Measurements from ENCODE around the gene CPTP.

The CPTP gene

DNA sequence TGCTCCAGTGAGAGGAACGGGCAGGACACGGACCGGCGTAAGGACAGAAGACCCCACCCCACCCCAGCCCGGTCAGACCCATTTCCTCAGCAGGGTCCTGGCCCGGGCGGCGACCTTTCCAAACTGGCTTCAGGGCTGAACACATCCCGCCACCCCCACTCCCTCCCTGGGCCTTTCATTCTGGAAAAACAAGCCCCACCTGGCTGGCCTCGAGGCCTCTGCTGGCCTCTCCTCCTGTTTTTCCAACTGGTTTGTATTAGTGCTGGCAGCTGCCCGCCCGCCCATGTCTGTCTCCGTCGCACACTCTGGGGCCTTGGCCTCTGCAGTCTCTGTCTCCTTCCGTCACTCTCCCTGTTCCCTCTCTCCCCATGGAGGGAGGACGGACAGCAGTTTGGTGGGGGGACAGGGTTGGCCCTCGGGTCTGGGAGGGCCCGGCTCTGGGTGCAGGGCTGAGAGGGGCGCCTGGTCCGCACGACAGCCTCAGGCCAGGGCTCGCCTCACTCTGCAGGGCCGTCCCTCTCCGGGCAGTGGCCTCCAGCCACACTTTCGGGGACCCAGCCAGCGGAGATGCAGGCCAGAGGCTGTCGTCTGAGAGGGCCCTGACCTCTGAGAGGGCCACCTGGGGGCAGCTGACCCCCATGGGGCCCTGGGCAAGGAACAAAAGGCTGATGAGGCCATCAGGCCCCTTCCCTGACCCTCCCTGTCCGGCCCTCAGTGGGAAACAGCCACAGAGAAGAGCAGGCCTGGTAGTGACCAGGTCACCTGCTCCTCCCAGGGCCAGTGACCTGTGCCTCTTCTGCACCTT, 35.3 kb downstream of the CPTP start:
- no peak overlapping the region for H3K27ac ChIP-seq (ENCODE audit: low read depth, low read length)
- no peak overlapping the region for H3K9ac ChIP-seq (ENCODE audit: low read length)
- no peaks in the 10 kb centered on the region for H4K20me1 ChIP-seq (ENCODE audit: low read depth, low read length)
- TF ChIP-seq EZH2phosphoT487 (conservative IDR thresholded peaks at IDR 0.05; ENCODE audit: low read length) (no peak), CTCF (IDR thresholded peaks at IDR 0.05; ENCODE audit: insufficient read depth, low read length, poor library complexity, severe bottlenecking) (no peak)
- no peak overlapping the region for H3K4me2 ChIP-seq (ENCODE audit: low read depth, low read length, poor library complexity, severe bottlenecking)
- no peaks in the 10 kb centered on the region for H3K79me2 ChIP-seq (ENCODE audit: insufficient read depth, low read length)
- H3K4me3 ChIP-seq (ENCODE audit: insufficient read depth, low read length, poor library complexity, severe bottlenecking) = no peak overlapping the region
- H3K9me3 ChIP-seq (ENCODE audit: insufficient read depth, low read length) = no peaks in the 10 kb centered on the region
- H3K9me2 ChIP-seq (replicated peaks; ENCODE audit: insufficient read depth, low read length) = no peaks in the 10 kb centered on the region
- H3K36me3 ChIP-seq (ENCODE audit: low read length) = no peaks in the 10 kb centered on the region
- no peak overlapping the region for H2AFZ ChIP-seq (ENCODE audit: low read depth, low read length, severe bottlenecking)
- no peaks in the 10 kb centered on the region for H3F3A ChIP-seq (ENCODE audit: insufficient read depth)
- no peaks in the 10 kb centered on the region for H3K27me3 ChIP-seq (ENCODE audit: low read length)

- no peak overlapping the region for H2AFZ ChIP-seq (ENCODE audit: low read depth, low read length, severe bottlenecking)
- no peak overlapping the region for H3K9ac ChIP-seq (ENCODE audit: low read length)
- H3K36me3 ChIP-seq (ENCODE audit: low read length) = no peaks in the 10 kb centered on the region
- H3K27ac ChIP-seq (ENCODE audit: low read depth, low read length) = no peak overlapping the region
- no peaks in the 10 kb centered on the region for H3K27me3 ChIP-seq (ENCODE audit: low read length)
- H3K9me3 ChIP-seq (ENCODE audit: insufficient read depth, low read length) = no peaks in the 10 kb centered on the region
- H3K4me3 ChIP-seq (ENCODE audit: insufficient read depth, low read length, poor library complexity, severe bottlenecking) = no peak overlapping the region
- no peak overlapping the region for H3K4me2 ChIP-seq (ENCODE audit: low read depth, low read length, poor library complexity, severe bottlenecking)
- no peaks in the 10 kb centered on the region for H3K9me2 ChIP-seq (replicated peaks; ENCODE audit: insufficient read depth, low read length)
- TF ChIP-seq EZH2phosphoT487 (conservative IDR thresholded peaks at IDR 0.05; ENCODE audit: low read length) (no peak), CTCF (IDR thresholded peaks at IDR 0.05; ENCODE audit: insufficient read depth, low read length, poor library complexity, severe bottlenecking) (no peak)
- no peaks in the 10 kb centered on the region for H3K79me2 ChIP-seq (ENCODE audit: insufficient read depth, low read length)
- no peaks in the 10 kb centered on the region for H4K20me1 ChIP-seq (ENCODE audit: low read depth, low read length)
- H3F3A ChIP-seq (ENCODE audit: insufficient read depth) = no peaks in the 10 kb centered on the region
Observed at GRCh38 chr1:1360506-1361169, 36.0 kb downstream of the CPTP start.

GRCh38 chr1:1361233-1361981, 36.8 kb downstream of the CPTP start:
- H3K36me3 ChIP-seq (ENCODE audit: low read length) = no peaks in the 10 kb centered on the region
- peaks cover 6% of the 10 kb centered on the region; the same call in 1 of the 2 replicates for H3K9me3 ChIP-seq (ENCODE audit: insufficient read depth, low read length)
- H3K79me2 ChIP-seq (ENCODE audit: insufficient read depth, low read length) = no peaks in the 10 kb centered on the region
- no peaks in the 10 kb centered on the region for H3K9me2 ChIP-seq (replicated peaks; ENCODE audit: insufficient read depth, low read length)
- H3K27ac ChIP-seq (ENCODE audit: low read depth, low read length) = no peak overlapping the region
- H3K9ac ChIP-seq (ENCODE audit: low read length) = no peak overlapping the region
- no peak overlapping the region for H3K4me3 ChIP-seq (ENCODE audit: insufficient read depth, low read length, poor library complexity, severe bottlenecking)
- H2AFZ ChIP-seq (ENCODE audit: low read depth, low read length, severe bottlenecking) = no peak overlapping the region
- H3K4me2 ChIP-seq (ENCODE audit: low read depth, low read length, poor library complexity, severe bottlenecking) = no peak overlapping the region
- H3K27me3 ChIP-seq (ENCODE audit: low read length) = no peaks in the 10 kb centered on the region
- H4K20me1 ChIP-seq (ENCODE audit: low read depth, low read length) = no peaks in the 10 kb centered on the region
- TF ChIP-seq EZH2phosphoT487 (conservative IDR thresholded peaks at IDR 0.05; ENCODE audit: low read length) (no peak), CTCF (IDR thresholded peaks at IDR 0.05; ENCODE audit: insufficient read depth, low read length, poor library complexity, severe bottlenecking) (no peak)
- H3F3A ChIP-seq (ENCODE audit: insufficient read depth) = no peaks in the 10 kb centered on the region
